Glutamatergic neuron (in vitro differentiated cells): ENCODE data around the gene PRAC1. TPM values are rescaled to one million over a fixed set of nuclear protein-coding genes. Genes with fewer than 3 reads are reported as not detected.
A peak's percentile ranks its signal among the peaks of the same experiment; 100 is the strongest.

ENCODE experiments used
- DNase-seq: peaks from one replicate; pipeline ENCODE4 v3.0.0; 2022
- H3K27ac Mint-ChIP-seq: one replicate; pipeline ENCODE4 v1.8.0; 2020; ENCODE audit warnings: mild to moderate bottlenecking, mixed read lengths, inconsistent platforms; ENCODE audit not compliant: unreplicated experiment
- H3K27me3 Mint-ChIP-seq: one replicate; pipeline ENCODE4 v1.8.0; 2020; ENCODE audit warnings: mild to moderate bottlenecking, moderate library complexity, mixed read lengths, inconsistent platforms; ENCODE audit not compliant: unreplicated experiment
- H3K36me3 Mint-ChIP-seq: one replicate; pipeline ENCODE4 v1.8.0; 2020; ENCODE audit warnings: mild to moderate bottlenecking, mixed read lengths, inconsistent platforms; ENCODE audit not compliant: unreplicated experiment
- H3K4me1 Mint-ChIP-seq: one replicate; pipeline ENCODE4 v1.8.0; 2020; ENCODE audit warnings: mild to moderate bottlenecking, low read depth, mixed read lengths, inconsistent platforms; ENCODE audit not compliant: unreplicated experiment
- H3K4me3 Mint-ChIP-seq: one replicate; pipeline ENCODE4 v1.8.0; 2020; ENCODE audit warnings: mild to moderate bottlenecking, mixed read lengths, inconsistent platforms; ENCODE audit not compliant: unreplicated experiment
- H3K9me3 Mint-ChIP-seq: one replicate; pipeline ENCODE4 v1.8.0; 2020; ENCODE audit warnings: mild to moderate bottlenecking, moderate library complexity, mixed read lengths, inconsistent platforms; ENCODE audit not compliant: unreplicated experiment
- CTCF ChIP-seq: fragments of 200-600 bp; sonication (generic); IDR thresholded peaks from one replicate; pipeline ENCODE4 v1.5.0; 2021; ENCODE audit not compliant: partially characterized antibody, unreplicated experiment
- total RNA-seq: library from RNA; stranded (reverse); fragmentation: NEBNext Ultra II Directional; extraction: Animal tissue kit (Norgen Biotek cat#: 25700); gene quantifications from one replicate; pipeline ENCODE4 v1.2.1, GENCODE V29; 2021; ENCODE audit not compliant: unreplicated experiment

The PRAC1 gene
- total RNA-seq, 1 donor from 2014 or later = not detected

DNA sequence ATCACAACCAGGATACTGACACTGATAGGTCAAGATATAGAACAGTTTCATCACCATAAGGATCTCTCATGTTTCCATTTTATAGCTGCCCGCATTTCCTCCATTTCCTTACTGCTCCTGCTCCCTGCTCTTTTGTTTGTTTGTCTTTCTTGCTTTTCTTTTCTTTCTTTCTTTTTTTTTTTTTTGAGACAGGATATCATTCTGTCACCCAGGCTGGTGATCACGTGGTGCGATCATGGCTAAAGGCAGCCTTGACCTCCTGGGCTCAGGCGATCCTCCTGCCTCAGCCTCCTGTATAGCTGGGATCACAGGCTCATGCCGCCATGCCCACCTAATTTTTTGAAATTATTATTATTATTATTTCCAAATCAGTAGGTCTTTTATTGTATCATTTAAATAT lies 31.7 kb downstream of the PRAC1 start:
- TF ChIP-seq CTCF = no peak
- H3K36me3 Mint-ChIP-seq = peaks cover 6% of the 10 kb centered on the region
- H3K9me3 Mint-ChIP-seq = no peaks in the 10 kb centered on the region
- H3K27ac Mint-ChIP-seq = no peak overlapping the region
- no peaks in the 10 kb centered on the region for H3K4me1 Mint-ChIP-seq
- no peak overlapping the region for H3K4me3 Mint-ChIP-seq
- no peaks in the 10 kb centered on the region for H3K27me3 Mint-ChIP-seq
- DNase-seq = no peak

GRCh38 chr17:48681609-48682008 lies 40.7 kb downstream of the PRAC1 start:
- no peak for TF ChIP-seq CTCF
- DNase-seq = no peak
- Mint-ChIP-seq H3K36me3 (peaks cover 5% of the 10 kb centered on the region), H3K4me3 (no peak overlapping the region), H3K27ac (no peak overlapping the region), H3K27me3 (peaks cover 9% of the 10 kb centered on the region), H3K9me3 (peaks cover 2% of the 10 kb centered on the region), H3K4me1 (no peaks in the 10 kb centered on the region)

DNA sequence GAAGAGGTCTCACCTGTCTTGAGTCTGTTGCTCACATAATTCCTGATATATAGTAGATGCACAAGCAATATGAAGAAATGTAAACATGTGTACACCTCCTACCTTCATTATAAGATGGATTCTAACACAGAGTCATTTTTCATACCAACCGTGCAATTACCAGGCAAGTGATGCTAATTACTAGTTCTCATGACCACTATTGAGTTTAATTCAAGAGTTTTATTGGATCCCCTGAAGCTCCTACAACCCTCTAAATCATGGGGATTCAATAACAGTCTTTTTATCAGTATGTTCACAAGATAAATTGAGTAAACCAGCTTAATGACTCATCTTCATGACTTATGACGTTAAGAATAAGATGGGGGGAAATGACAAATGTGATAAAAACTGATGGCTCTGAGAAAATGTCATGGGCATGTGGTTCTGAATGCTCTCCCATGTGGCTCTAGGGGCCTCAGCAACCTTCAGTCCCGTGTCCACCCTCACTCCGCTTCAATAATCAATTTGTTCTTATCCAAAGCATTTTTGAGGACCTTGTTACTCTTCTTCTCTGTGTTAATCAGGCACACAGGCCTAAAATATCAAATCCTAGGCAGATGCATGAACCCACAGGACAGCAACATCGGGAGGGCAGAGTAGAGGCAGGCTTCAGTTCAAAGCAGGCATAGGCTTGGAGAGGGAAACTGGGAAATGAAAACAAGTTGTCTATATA lies 42.8 kb downstream of the PRAC1 start:
- H3K4me3 Mint-ChIP-seq = no peak overlapping the region
- TF ChIP-seq CTCF = no peak
- H3K27me3 Mint-ChIP-seq = peaks cover 9% of the 10 kb centered on the region

GRCh38 chr17:48678141-48678971 lies 44.0 kb downstream of the PRAC1 start:
- H3K27me3 Mint-ChIP-seq = peaks cover 9% of the 10 kb centered on the region
- no peak overlapping the region for H3K4me3 Mint-ChIP-seq
- peaks cover 2% of the 10 kb centered on the region for H3K9me3 Mint-ChIP-seq

More for the DNA sequence above, 42.8 kb downstream of the PRAC1 start:
- DNase-seq = no peak
- H3K27ac Mint-ChIP-seq = no peak overlapping the region
- H3K4me1 Mint-ChIP-seq = no peaks in the 10 kb centered on the region
- H3K36me3 Mint-ChIP-seq = peaks cover 5% of the 10 kb centered on the region
- peaks cover 2% of the 10 kb centered on the region for H3K9me3 Mint-ChIP-seq

More at GRCh38 chr17:48678141-48678971, 44.0 kb downstream of the PRAC1 start:
- TF ChIP-seq CTCF = peak; percentile 98
- peaks cover 5% of the 10 kb centered on the region for H3K36me3 Mint-ChIP-seq
- no peaks in the 10 kb centered on the region for H3K4me1 Mint-ChIP-seq
- DNase-seq = peak; percentile 88
- no peak overlapping the region for H3K27ac Mint-ChIP-seq
